MM.1S (cell line): Measurements from ENCODE around the gene DVL2.

Experiments used
- DNase-seq: peaks from one replicate; pipeline ENCODE4 v3.0.0-alpha.2; 2015
- H2AFZ ChIP-seq: fragments of 300-600 bp; sonication (generic); 2 replicates; pipeline ENCODE4 v1.6.0; 2016; ENCODE audit warnings: antibody characterized with exemption, low read length
- H3F3A ChIP-seq: fragments of 300-600 bp; sonication (generic); 2 replicates; pipeline ENCODE4 v1.6.1; 2016; ENCODE audit warnings: mild to moderate bottlenecking, antibody characterized with exemption, low read length, moderate library complexity, mixed read lengths; ENCODE audit not compliant: insufficient read depth
- H3K27ac ChIP-seq: fragments of 300-600 bp; sonication (generic); 2 replicates; pipeline ENCODE4 v1.5.1; 2016; ENCODE audit warnings: mild to moderate bottlenecking, low read length
- H3K27me3 ChIP-seq: fragments of 300-600 bp; sonication (generic); replicated peaks from 2 replicates; pipeline ENCODE4 v1.6.0; 2016; ENCODE audit warnings: low read length; ENCODE audit not compliant: insufficient read depth
- H3K36me3 ChIP-seq: fragments of 300-600 bp; sonication (generic); replicated peaks from 2 replicates; pipeline ENCODE4 v1.6.1; 2016; ENCODE audit warnings: mild to moderate bottlenecking, low read length, mixed read lengths; ENCODE audit not compliant: insufficient read depth
- H3K4me1 ChIP-seq: fragments of 300-600 bp; sonication (generic); 2 replicates; pipeline ENCODE4 v1.6.1; 2016; ENCODE audit warnings: low read length, mixed read lengths
- H3K4me2 ChIP-seq: fragments of 300-600 bp; sonication (generic); 2 replicates; pipeline ENCODE4 v1.6.0; 2016; ENCODE audit warnings: low read depth, low read length
- H3K4me3 ChIP-seq: fragments of 300-600 bp; sonication (generic); 2 replicates; pipeline ENCODE4 v1.5.1; 2016; ENCODE audit warnings: low read length, mixed read lengths
- H3K79me2 ChIP-seq: fragments of 300-600 bp; sonication (generic); 2 replicates; pipeline ENCODE4 v1.6.1; 2016; ENCODE audit warnings: mixed run types, low read length, mixed read lengths
- H3K9ac ChIP-seq: fragments of 300-600 bp; sonication (generic); 2 replicates; pipeline ENCODE4 v1.6.1; 2016; ENCODE audit warnings: low read length, mixed read lengths
- H3K9me2 ChIP-seq: fragments of 300-600 bp; sonication (generic); replicated peaks from 2 replicates; pipeline ENCODE4 v1.6.1; 2016; ENCODE audit warnings: mild to moderate bottlenecking, low read length, mixed read lengths; ENCODE audit not compliant: insufficient read depth
- H3K9me3 ChIP-seq: fragments of 300-600 bp; sonication (generic); replicated peaks from 2 replicates; pipeline ENCODE4 v1.6.1; 2016; ENCODE audit warnings: mild to moderate bottlenecking, low read length, mixed read lengths; ENCODE audit not compliant: insufficient read depth
- H4K20me1 ChIP-seq: fragments of 300-600 bp; sonication (generic); 2 replicates; pipeline ENCODE4 v1.6.1; 2016; ENCODE audit warnings: mild to moderate bottlenecking, low read length, moderate library complexity, mixed read lengths; ENCODE audit not compliant: insufficient read depth
- EZH2 ChIP-seq: fragments of 300-600 bp; sonication (generic); optimal IDR thresholded peaks from 2 replicates; pipeline ENCODE3; 2017; ENCODE audit warnings: low read depth, mild to moderate bottlenecking, antibody characterized with exemption, low read length, mixed read lengths
- EZH2phosphoT487 ChIP-seq: fragments of 300-600 bp; sonication (generic); IDR thresholded peaks from 2 replicates; pipeline ENCODE4 v1.6.1; 2018; ENCODE audit warnings: antibody characterized with exemption, low read length
- TF ChIP-seq, protein P1 (sequence below): fragments of 300-600 bp; sonication (generic); IDR thresholded peaks from 2 replicates; pipeline ENCODE4 v1.5.1; 2016; ENCODE audit warnings: antibody characterized with exemption, low read length, mixed read lengths

The DVL2 gene

GRCh38 chr17:7281953-7282751, 47.8 kb upstream of the DVL2 start:
- TF ChIP-seq EZH2phosphoT487: no peak
- no peak for TF ChIP-seq EZH2
- TF ChIP-seq, protein P1, sequence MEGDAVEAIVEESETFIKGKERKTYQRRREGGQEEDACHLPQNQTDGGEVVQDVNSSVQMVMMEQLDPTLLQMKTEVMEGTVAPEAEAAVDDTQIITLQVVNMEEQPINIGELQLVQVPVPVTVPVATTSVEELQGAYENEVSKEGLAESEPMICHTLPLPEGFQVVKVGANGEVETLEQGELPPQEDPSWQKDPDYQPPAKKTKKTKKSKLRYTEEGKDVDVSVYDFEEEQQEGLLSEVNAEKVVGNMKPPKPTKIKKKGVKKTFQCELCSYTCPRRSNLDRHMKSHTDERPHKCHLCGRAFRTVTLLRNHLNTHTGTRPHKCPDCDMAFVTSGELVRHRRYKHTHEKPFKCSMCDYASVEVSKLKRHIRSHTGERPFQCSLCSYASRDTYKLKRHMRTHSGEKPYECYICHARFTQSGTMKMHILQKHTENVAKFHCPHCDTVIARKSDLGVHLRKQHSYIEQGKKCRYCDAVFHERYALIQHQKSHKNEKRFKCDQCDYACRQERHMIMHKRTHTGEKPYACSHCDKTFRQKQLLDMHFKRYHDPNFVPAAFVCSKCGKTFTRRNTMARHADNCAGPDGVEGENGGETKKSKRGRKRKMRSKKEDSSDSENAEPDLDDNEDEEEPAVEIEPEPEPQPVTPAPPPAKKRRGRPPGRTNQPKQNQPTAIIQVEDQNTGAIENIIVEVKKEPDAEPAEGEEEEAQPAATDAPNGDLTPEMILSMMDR: no peak
- no peak for DNase-seq
- Histone ChIP-seq H3K9ac (no peak overlapping the region), H3K4me2 (peak overlapping the region; percentile 97), H3K9me3 (no peaks in the 10 kb centered on the region), H3K4me1 (peaks cover 10% of the 10 kb centered on the region), H3K4me3 (peak overlapping the region; percentile 65), H3K36me3 (no peaks in the 10 kb centered on the region), H3K9me2 (no peaks in the 10 kb centered on the region), H4K20me1 (no peaks in the 10 kb centered on the region), H2AFZ (peak overlapping the region; percentile 85; the same call in 1 of the 2 replicates), H3K79me2 (no peaks in the 10 kb centered on the region), H3F3A (peaks cover 8% of the 10 kb centered on the region), H3K27me3 (peaks cover 78% of the 10 kb centered on the region), H3K27ac (no peak overlapping the region)

DNA sequence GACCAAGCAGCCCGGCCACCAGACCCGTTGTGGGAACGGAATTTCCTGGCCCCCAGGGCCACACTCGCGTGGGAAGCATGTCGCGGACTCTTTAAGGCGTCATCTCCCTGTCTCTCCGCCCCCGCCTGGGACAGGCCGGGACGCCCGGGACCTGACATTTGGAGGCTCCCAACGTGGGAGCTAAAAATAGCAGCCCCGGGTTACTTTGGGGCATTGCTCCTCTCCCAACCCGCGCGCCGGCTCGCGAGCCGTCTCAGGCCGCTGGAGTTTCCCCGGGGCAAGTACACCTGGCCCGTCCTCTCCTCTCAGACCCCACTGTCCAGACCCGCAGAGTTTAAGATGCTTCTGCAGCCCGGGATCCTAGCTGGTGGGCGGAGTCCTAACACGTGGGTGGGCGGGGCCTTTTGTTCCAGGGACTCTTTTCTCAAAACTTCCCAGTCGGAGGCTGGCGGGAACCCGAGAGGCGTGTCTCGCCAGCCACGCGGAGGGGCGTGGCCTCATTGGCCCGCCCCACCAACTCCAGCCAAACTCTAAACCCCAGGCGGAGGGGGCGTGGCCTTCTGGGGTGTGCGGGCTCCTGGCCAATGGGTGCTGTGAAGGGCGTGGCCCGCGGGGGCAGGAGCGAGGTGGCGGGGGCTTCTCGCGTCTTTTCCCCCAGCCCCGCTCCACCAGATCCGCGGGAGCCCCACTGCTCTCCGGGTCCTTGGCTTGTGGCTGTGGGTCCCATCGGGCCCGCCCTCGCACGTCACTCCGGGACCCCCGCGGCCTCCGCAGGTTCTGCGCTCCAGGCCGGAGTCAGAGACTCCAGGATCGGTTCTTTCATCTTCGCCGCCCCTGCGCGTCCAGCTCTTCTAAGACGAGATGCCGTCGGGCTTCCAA, 47.0 kb upstream of the DVL2 start, which contains the start of gene SLC2A4:
SLC2A4 (plus strand) TSS at position 645 of the 879 bp plus-strand sequence; CDS start at position 862, 217 bp downstream.
- peaks cover 8% of the 10 kb centered on the region for H3F3A ChIP-seq
- no peak within 1 kb of the TSS for H3K27ac ChIP-seq

DNA sequence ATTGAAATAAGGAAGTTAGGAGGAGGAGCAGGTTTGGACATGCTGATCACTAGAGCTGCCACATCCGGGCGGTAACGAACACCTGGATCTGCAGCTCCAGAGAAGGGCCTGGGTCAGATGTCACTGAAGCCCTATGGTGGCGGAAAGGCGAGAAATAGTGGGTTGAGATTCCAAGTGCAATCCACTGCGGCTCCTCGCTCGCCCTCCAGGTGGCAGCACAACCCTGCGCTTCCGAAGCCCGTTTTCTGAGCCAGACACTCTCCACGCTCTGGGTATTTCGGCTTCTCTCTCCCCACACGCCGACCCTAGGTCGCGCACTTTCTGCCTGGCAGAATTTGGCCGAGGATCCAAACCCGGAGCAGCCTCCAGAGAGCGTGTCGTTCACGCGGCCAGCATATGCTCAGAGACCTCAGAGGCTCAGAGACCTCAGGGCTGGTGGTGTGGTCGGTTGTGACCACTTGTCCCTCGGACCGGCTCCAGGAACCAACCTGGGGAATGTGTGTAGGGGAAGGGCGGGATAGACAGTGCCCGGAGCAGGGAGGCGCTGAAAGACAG, 46.3 kb upstream of the DVL2 start:
- Histone ChIP-seq H3K9me3 (no peaks in the 10 kb centered on the region), H2AFZ (peak overlapping the region; percentile 85), H3K4me1 (peaks cover 4% of the 10 kb centered on the region), H3K79me2 (no peaks in the 10 kb centered on the region), H3K27ac (no peak overlapping the region), H4K20me1 (no peaks in the 10 kb centered on the region), H3K36me3 (no peaks in the 10 kb centered on the region), H3K9ac (peak overlapping the region; percentile 13; the same call in 1 of the 2 replicates), H3K4me2 (peak overlapping the region; percentile 97), H3K9me2 (no peaks in the 10 kb centered on the region), H3K4me3 (peak overlapping the region; percentile 65), H3F3A (peaks cover 8% of the 10 kb centered on the region), H3K27me3 (peaks cover 76% of the 10 kb centered on the region)
- DNase-seq: peak; percentile 86
- TF ChIP-seq, protein P1: peak; percentile 89
- TF ChIP-seq EZH2phosphoT487: no peak

More for the DNA sequence above, 47.0 kb upstream of the DVL2 start, which contains the start of gene SLC2A4:
- Histone ChIP-seq H3K4me2 (peak within 1 kb of the TSS; percentile 97), H4K20me1 (no peaks in the 10 kb centered on the region), H3K4me1 (peaks cover 5% of the 10 kb centered on the region), H3K36me3 (no peaks in the 10 kb centered on the region), H3K4me3 (peak within 1 kb of the TSS; percentile 65), H3K9ac (peak within 1 kb of the TSS; percentile 13; the same call in 1 of the 2 replicates), H2AFZ (peak within 1 kb of the TSS; percentile 85), H3K9me2 (no peaks in the 10 kb centered on the region), H3K79me2 (no peaks in the 10 kb centered on the region), H3K9me3 (no peaks in the 10 kb centered on the region), H3K27me3 (peaks cover 76% of the 10 kb centered on the region)
- TF ChIP-seq EZH2 (no peak), EZH2phosphoT487 (no peak)
- TF ChIP-seq, protein P1: no peak
- DNase-seq: peak; percentile 95
